ENCODE data around the gene MPZL3. TPM values are rescaled to one million over a fixed set of nuclear protein-coding genes. Genes with fewer than 3 reads are reported as not detected.

MPZL3 gene
- total RNA-seq, 6 donors from 2014 or later, result 2.3 to 27.7 (median 10.4) TPM

GRCh38 chr11:118286545-118286944 lies 34.4 kb upstream of the MPZL3 start:
- no peaks in the 10 kb centered on the region for H3K4me1 ChIP-seq
- no peak overlapping the region for H3K27ac ChIP-seq
- no peaks in the 10 kb centered on the region for H3K27me3 ChIP-seq
- ATAC-seq (ENCODE audit: low FRiP score in 2 of 2), result no peak
- H3K36me3 ChIP-seq, result no peaks in the 10 kb centered on the region
- H3K9me3 ChIP-seq, result no peaks in the 10 kb centered on the region
- no peak overlapping the region for H3K4me3 ChIP-seq
- TF ChIP-seq EP300 (IDR thresholded peaks at IDR 0.05) (no peak), POLR2A (IDR thresholded peaks at IDR 0.05) (no peak), POLR2AphosphoS5 (IDR thresholded peaks at IDR 0.05) (no peak)
- TF ChIP-seq, protein P1, sequence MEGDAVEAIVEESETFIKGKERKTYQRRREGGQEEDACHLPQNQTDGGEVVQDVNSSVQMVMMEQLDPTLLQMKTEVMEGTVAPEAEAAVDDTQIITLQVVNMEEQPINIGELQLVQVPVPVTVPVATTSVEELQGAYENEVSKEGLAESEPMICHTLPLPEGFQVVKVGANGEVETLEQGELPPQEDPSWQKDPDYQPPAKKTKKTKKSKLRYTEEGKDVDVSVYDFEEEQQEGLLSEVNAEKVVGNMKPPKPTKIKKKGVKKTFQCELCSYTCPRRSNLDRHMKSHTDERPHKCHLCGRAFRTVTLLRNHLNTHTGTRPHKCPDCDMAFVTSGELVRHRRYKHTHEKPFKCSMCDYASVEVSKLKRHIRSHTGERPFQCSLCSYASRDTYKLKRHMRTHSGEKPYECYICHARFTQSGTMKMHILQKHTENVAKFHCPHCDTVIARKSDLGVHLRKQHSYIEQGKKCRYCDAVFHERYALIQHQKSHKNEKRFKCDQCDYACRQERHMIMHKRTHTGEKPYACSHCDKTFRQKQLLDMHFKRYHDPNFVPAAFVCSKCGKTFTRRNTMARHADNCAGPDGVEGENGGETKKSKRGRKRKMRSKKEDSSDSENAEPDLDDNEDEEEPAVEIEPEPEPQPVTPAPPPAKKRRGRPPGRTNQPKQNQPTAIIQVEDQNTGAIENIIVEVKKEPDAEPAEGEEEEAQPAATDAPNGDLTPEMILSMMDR (IDR thresholded peaks at IDR 0.05), result no peak
- no peak for DNase-seq
- 86 to 91% methylated on average over 2 of the region's 2 CpGs for WGBS, 2 donors

DNA sequence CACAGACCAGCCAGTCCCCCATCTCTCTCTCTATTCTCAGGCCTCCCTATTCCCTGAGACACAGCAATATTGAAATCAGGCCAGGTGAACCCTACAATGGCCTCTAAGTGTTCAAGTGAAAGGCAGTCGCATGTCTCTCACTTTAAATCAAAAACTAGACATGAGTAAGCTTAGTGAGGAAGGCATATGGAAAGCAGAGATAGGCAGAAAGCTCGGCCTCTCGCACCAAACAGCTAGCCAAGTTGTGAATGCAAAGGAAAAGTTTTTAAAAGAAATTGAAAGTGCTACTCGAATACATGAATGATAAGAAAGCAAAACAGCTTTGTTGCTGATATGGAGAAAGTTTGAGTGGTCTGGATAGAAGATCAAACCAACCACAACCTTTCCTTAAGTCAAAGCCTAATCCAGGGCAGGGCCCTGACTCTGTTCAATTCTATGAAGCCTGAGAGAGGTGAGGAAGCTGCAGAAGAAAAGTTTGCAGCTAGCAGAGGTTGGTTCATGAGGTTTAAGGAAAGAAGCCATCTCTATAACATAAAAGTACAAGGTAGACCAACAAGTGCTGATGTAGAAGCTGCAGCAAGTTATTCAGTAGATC lies 31.7 kb upstream of the MPZL3 start:
- Histone ChIP-seq H3K4me1 (peaks cover 0 to 3% (median 0%) of the 10 kb centered on the region in 4 donors), H3K36me3 (no peaks in the 10 kb centered on the region), H3K27ac (no peak overlapping the region), H3K4me3 (no peak overlapping the region), H3K27me3 (no peaks in the 10 kb centered on the region), H3K9me3 (no peaks in the 10 kb centered on the region)
- DNase-seq (no peak), ATAC-seq (ENCODE audit: low FRiP score in 2 of 2) (no peak)
- WGBS, 2 donors, result 58 to 69% methylated on average over 4 of the region's 4 CpGs
- TF ChIP-seq EP300 (IDR thresholded peaks at IDR 0.05) (no peak), POLR2A (IDR thresholded peaks at IDR 0.05) (no peak), POLR2AphosphoS5 (IDR thresholded peaks at IDR 0.05) (no peak)
- TF ChIP-seq, protein P1 (IDR thresholded peaks at IDR 0.05), result no peak

- H3K9me3 ChIP-seq, result no peaks in the 10 kb centered on the region
- peaks cover 0 to 3% (median 0%) of the 10 kb centered on the region in 4 donors for H3K4me1 ChIP-seq
- H3K36me3 ChIP-seq, result no peaks in the 10 kb centered on the region
- ATAC-seq (ENCODE audit: low FRiP score in 2 of 2) (no peak), DNase-seq (no peak)
- TF ChIP-seq EP300 (IDR thresholded peaks at IDR 0.05) (no peak), POLR2A (IDR thresholded peaks at IDR 0.05) (no peak), POLR2AphosphoS5 (IDR thresholded peaks at IDR 0.05) (no peak)
- TF ChIP-seq, protein P1 (IDR thresholded peaks at IDR 0.05), result no peak
- H3K27me3 ChIP-seq, result no peaks in the 10 kb centered on the region
- no peak overlapping the region for H3K4me3 ChIP-seq
- 83 to 87% methylated on average over 5 of the region's 5 CpGs for WGBS, 2 donors
- H3K27ac ChIP-seq, result no peak overlapping the region
Observed at GRCh38 chr11:118283037-118283636, 31.0 kb upstream of the MPZL3 start.

DNA sequence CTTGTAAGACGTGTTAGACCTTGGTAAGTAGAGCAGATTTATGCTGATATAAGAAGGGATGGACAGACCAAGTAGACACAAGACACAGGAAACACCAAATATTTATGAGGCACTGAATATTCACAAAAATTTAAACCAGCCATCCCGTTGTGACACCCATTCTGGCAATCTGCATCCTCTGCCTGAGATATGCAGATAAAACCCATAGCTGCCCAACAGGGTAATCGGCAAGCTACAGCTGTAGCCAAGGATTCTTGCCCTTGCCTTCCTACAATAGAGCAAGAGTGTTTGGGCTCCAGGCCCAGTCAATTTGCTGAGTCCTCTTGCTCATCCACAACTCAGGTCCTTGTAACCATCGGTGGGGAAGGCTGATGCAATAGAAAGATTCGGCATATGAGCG lies 30.4 kb upstream of the MPZL3 start:
- Histone ChIP-seq H3K4me1 (peaks cover 0 to 7% (median 2%) of the 10 kb centered on the region in 4 donors), H3K27ac (no peak overlapping the region), H3K4me3 (no peak overlapping the region), H3K9me3 (no peaks in the 10 kb centered on the region), H3K27me3 (no peaks in the 10 kb centered on the region), H3K36me3 (no peaks in the 10 kb centered on the region)
- TF ChIP-seq POLR2A (IDR thresholded peaks at IDR 0.05) (no peak), POLR2AphosphoS5 (IDR thresholded peaks at IDR 0.05) (no peak), EP300 (IDR thresholded peaks at IDR 0.05) (no peak)
- TF ChIP-seq, protein P1 (IDR thresholded peaks at IDR 0.05), result no peak
- DNase-seq (no peak), ATAC-seq (ENCODE audit: low FRiP score in 2 of 2) (no peak)
- WGBS, 2 donors, result 77 to 78% methylated on average over 6 of the region's 6 CpGs

DNA sequence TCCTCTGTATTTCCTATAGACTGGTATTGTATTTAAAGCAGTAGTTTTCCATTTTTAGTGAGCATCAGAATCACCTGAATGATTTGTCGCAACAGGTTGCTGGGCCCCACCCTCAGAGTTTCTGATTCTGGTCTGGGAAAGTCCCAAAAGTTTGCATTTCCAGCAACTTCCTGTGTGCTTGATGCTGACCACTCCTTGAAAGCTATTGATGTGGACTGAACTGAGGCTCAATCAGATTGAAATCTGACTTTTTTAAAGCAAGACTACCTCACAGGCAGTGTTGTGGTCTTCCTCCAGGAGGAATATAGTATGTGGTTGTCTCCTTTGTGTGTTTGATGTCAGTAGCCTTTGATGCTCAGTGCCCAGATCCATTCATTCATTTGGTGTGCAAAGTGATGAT lies 29.1 kb upstream of the MPZL3 start:
- DNase-seq (no peak), ATAC-seq (ENCODE audit: low FRiP score in 2 of 2) (no peak)
- H3K27me3 ChIP-seq, result no peaks in the 10 kb centered on the region
- H3K9me3 ChIP-seq, result no peaks in the 10 kb centered on the region
- no peaks in the 10 kb centered on the region for H3K36me3 ChIP-seq
- H3K4me1 ChIP-seq, result peaks cover 0 to 19% (median 9%) of the 10 kb centered on the region in 4 donors
- 73 to 84% methylated on average over 1 of the region's 1 CpG for WGBS, 2 donors
- no peak overlapping the region for H3K27ac ChIP-seq
- H3K4me3 ChIP-seq, result no peak overlapping the region
- TF ChIP-seq POLR2AphosphoS5 (IDR thresholded peaks at IDR 0.05) (no peak), EP300 (IDR thresholded peaks at IDR 0.05) (no peak), POLR2A (IDR thresholded peaks at IDR 0.05) (no peak)
- TF ChIP-seq, protein P1 (IDR thresholded peaks at IDR 0.05), result no peak

All from upper lobe of left lung (tissue), 6 donors.